ENCODE measurements around the gene LYST. TPM values are rescaled to one million over a fixed set of nuclear protein-coding genes. Genes with fewer than 3 reads are reported as not detected.

The LYST gene
- total RNA-seq, 4 donors from 2014 or later, result 22.9 to 44.4 (median 31.9) TPM

DNA sequence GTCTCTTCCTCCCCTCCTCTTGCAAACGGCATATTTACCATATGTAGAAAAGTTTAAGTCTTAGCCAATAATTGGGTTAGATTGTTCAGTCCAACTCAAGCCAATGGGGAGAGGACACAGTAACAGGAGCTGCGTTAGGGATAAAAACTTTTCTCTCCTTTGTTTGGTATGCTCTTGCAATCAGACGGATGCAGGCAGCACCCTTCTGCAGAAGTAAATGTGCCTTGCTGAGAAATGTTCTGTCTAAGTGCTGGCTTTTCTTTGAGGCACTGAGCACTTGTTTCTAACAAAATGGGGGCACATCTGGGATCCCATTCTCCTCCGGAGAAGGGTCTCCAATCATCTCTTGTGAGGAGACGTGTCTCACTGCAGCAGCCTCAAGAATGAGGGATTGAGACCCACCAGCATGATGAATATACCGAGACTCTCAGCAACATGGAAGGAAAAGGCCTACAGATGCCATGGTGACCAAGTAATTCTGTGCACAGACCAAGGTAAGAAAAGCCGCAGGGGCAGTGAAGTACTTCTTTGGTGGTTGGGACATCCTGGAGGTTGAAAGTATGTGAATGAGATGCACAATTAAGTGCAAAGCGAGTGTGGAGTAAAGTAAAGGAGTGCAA, 196.4 kb downstream of the LYST start:
- H3K27ac ChIP-seq (replicated peaks in 1 of 4), result no peak overlapping the region
- H3K4me1 ChIP-seq, result no peaks in the 10 kb centered on the region
- TF ChIP-seq, protein P1, sequence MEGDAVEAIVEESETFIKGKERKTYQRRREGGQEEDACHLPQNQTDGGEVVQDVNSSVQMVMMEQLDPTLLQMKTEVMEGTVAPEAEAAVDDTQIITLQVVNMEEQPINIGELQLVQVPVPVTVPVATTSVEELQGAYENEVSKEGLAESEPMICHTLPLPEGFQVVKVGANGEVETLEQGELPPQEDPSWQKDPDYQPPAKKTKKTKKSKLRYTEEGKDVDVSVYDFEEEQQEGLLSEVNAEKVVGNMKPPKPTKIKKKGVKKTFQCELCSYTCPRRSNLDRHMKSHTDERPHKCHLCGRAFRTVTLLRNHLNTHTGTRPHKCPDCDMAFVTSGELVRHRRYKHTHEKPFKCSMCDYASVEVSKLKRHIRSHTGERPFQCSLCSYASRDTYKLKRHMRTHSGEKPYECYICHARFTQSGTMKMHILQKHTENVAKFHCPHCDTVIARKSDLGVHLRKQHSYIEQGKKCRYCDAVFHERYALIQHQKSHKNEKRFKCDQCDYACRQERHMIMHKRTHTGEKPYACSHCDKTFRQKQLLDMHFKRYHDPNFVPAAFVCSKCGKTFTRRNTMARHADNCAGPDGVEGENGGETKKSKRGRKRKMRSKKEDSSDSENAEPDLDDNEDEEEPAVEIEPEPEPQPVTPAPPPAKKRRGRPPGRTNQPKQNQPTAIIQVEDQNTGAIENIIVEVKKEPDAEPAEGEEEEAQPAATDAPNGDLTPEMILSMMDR (IDR thresholded peaks at IDR 0.05), result no peak
- no peak for TF ChIP-seq POLR2AphosphoS5 (IDR thresholded peaks at IDR 0.05)
- TF ChIP-seq EP300 (IDR thresholded peaks at IDR 0.05), result no peak
- TF ChIP-seq POLR2A (IDR thresholded peaks at IDR 0.05; ENCODE audit: low read depth), result no peak
- H3K4me3 ChIP-seq, result no peak overlapping the region
- H3K9me3 ChIP-seq, result peaks cover 0 to 30% (median 21%) of the 10 kb centered on the region in 4 donors
- no peak for DNase-seq (ENCODE audit: extremely low spot score)
- 96% methylated on average over 8 of the region's 8 CpGs for WGBS
- intact Hi-C loops (cut with DNase I), result no loop called here
- H3K27me3 ChIP-seq, result no peaks in the 10 kb centered on the region
- H3K36me3 ChIP-seq, result peaks cover 32 to 64% (median 56%) of the 10 kb centered on the region in 4 donors

DNA sequence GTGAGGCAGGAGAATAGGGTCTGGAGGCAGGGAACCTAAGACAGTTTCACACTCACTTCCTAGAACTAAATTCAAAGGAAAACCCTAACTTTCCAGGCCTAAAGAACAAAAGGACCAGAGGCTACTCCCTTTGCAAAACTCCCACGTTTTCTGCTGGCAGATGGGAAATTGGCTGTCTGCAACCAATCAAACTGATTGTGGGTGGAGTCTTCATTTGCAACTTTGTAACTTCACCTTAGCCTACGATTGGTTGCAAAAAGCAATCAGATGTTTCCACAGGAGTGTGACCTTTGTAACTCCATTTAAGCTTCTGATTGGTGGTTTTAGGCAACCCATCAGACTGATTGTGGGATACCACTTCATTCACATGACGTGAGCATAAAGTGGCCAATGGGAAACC, 197.4 kb downstream of the LYST start:
- TF ChIP-seq, protein P1 (IDR thresholded peaks at IDR 0.05), result no peak
- no peak for TF ChIP-seq POLR2AphosphoS5 (IDR thresholded peaks at IDR 0.05)
- no peak for TF ChIP-seq EP300 (IDR thresholded peaks at IDR 0.05)
- intact Hi-C loops (cut with DNase I), result no loop called here
- Histone ChIP-seq H3K4me1 (no peaks in the 10 kb centered on the region), H3K36me3 (peaks cover 30 to 62% (median 50%) of the 10 kb centered on the region in 4 donors), H3K27me3 (no peaks in the 10 kb centered on the region), H3K27ac (replicated peaks in 1 of 4) (no peak overlapping the region), H3K4me3 (no peak overlapping the region), H3K9me3 (peaks cover 0 to 27% (median 21%) of the 10 kb centered on the region in 4 donors)
- no peak for DNase-seq (ENCODE audit: extremely low spot score)
- WGBS, result 85% methylated on average over 3 of the region's 3 CpGs

DNA sequence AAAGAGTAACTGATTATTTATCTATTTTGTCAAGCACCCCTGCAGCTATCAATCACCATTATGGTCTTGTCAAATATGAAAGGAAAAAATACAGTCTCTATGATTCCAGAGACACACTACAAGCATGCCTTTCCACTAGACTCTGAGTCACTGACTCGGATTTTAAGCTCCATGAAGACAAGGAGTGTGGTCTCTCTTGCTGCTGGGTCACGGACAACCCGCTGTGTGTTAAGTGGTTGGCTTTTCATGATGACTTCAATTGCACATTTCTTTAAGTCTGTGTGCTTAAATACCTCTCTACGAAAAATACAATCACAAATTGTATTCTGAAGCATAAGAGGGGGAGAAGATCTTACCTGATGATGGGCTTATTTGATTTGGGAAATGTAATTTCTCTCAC, 203.1 kb downstream of the LYST start:
- Histone ChIP-seq H3K9me3 (no peaks in the 10 kb centered on the region), H3K36me3 (peaks cover 23 to 50% (median 29%) of the 10 kb centered on the region in 4 donors), H3K27me3 (no peaks in the 10 kb centered on the region), H3K27ac (replicated peaks in 1 of 4) (no peak overlapping the region), H3K4me3 (no peak overlapping the region), H3K4me1 (no peaks in the 10 kb centered on the region)
- intact Hi-C loops (cut with DNase I), result no loop called here
- TF ChIP-seq POLR2AphosphoS5 (IDR thresholded peaks at IDR 0.05), result no peak
- TF ChIP-seq, protein P1 (IDR thresholded peaks at IDR 0.05), result no peak
- no peak for TF ChIP-seq EP300 (IDR thresholded peaks at IDR 0.05)
- no peak for TF ChIP-seq POLR2A (IDR thresholded peaks at IDR 0.05; ENCODE audit: low read depth)
- 86% methylated on average over 4 of the region's 4 CpGs for WGBS
- no peak for DNase-seq (ENCODE audit: extremely low spot score)

DNA sequence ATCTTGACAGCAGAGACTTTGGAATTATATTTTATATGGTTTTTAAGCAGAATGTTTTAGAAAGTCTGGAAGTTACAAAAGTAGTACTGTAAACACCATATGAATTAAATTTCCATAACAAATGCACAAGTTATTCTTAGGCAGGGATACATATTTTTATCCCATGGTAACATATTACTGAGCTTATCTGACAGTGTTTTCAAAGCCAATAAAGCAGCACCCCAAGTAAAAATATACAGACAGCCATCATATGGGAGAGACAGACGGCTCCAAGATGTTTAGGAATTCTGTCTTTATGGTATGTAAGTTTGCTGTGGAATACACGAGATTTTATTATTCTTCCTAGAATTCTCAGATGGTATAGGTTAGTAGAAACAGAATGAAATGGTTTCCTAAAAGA, 205.1 kb downstream of the LYST start:
- Histone ChIP-seq H3K27ac (replicated peaks in 1 of 4) (no peak overlapping the region), H3K4me1 (no peaks in the 10 kb centered on the region), H3K36me3 (peaks cover 23 to 50% (median 29%) of the 10 kb centered on the region in 4 donors), H3K4me3 (no peak overlapping the region), H3K27me3 (no peaks in the 10 kb centered on the region), H3K9me3 (no peaks in the 10 kb centered on the region)
- DNase-seq (ENCODE audit: extremely low spot score), result no peak
- no peak for TF ChIP-seq POLR2AphosphoS5 (IDR thresholded peaks at IDR 0.05)
- no peak for TF ChIP-seq POLR2A (IDR thresholded peaks at IDR 0.05; ENCODE audit: low read depth)
- TF ChIP-seq, protein P1 (IDR thresholded peaks at IDR 0.05), result no peak
- no peak for TF ChIP-seq EP300 (IDR thresholded peaks at IDR 0.05)
- intact Hi-C loops (cut with DNase I), result no loop called here
- 57% methylated on average over 2 of the region's 2 CpGs for WGBS
